K562 (cell line): ENCODE results near the gene PPP3R2. TPM values are rescaled to one million over a fixed set of nuclear protein-coding genes. Genes with fewer than 3 reads are reported as not detected.

Source experiments
- ATAC-seq: fragments of 200-7000 bp; cut with Tn5 transposase; 3 replicates; pipeline ENCODE4 v1.9.1; 2020; ENCODE audit warnings: moderate library complexity
- BruUV-seq: library from RNA; stranded (reverse); fragments of 400-500 nt; replicated peaks from 2 replicates; lab custom pipeline; 2021; lab: Mats Ljungman, UMichigan
- CTCF ChIA-PET: fragments of 300-600 bp; formaldehyde crosslinking; extraction: SDS; loops from one replicate; lab custom pipeline; 2021; ENCODE audit warnings: low intra/inter-chr PET ratio; lab: Yijun Ruan, JAX
- POLR2A ChIA-PET: fragments of 300-600, 350-650 bp; sonication (Branson Sonifier 250); formaldehyde crosslinking; extraction: SDS; loops from one replicate; lab custom pipeline; 2021; ENCODE audit warnings: antibody characterized with exemption, inconsistent platforms; lab: Yijun Ruan, JAX
- DNase-seq, 4 experiments: peaks; one replicate each; pipeline versions ENCODE4 v3.0.0 to v3.0.0-alpha.2; 2011 to 2018; ENCODE audit warnings: low spot score in 3 of 4, mixed read lengths in 3 of 4; ENCODE audit errors: extremely low read depth in 1 of 4
- FAIRE-seq: peaks from 2 replicates; lab custom pipeline; 2011; peaks lifted over from hg19 to GRCh38; lab: Jason Lieb, UNC
- H2AFZ ChIP-seq: 2 replicates; pipeline ENCODE4 v1.6.0; 2011; ENCODE audit warnings: low read depth, low read length, control low read depth, inconsistent platforms
- H3K27ac ChIP-seq: fragments of 200-600 bp; 3 replicates; pipeline ENCODE4 v1.8.0; 2011; ENCODE audit warnings: low read depth, mild to moderate bottlenecking, control low read depth, inconsistent platforms, low read length, moderate library complexity, mixed read lengths; ENCODE audit errors: extremely low read depth
- H3K27me3 ChIP-seq, 2 experiments: fragments of 300-600 bp in 1 of 2; 2 replicates in 1 of 2; 3 replicates in 1 of 2; pipeline versions ENCODE4 v1.6.0 to v1.8.0; 2011; ENCODE audit warnings: inconsistent platforms in 2 of 2, low read length in 2 of 2, mild to moderate bottlenecking in 1 of 2, mixed read lengths in 1 of 2, moderate library complexity in 1 of 2; ENCODE audit not compliant: control insufficient read depth in 2 of 2, insufficient read depth in 2 of 2
- H3K36me3 ChIP-seq: fragments of 300-600 bp; 3 replicates; pipeline ENCODE4 v1.8.0; 2011; ENCODE audit warnings: mild to moderate bottlenecking, low read length, inconsistent platforms; ENCODE audit not compliant: control insufficient read depth, insufficient read depth
- H3K4me1 ChIP-seq, 2 experiments: fragments of 200-600 bp in 1 of 2; replicated peaks in 1 of 2; 2 replicates in 1 of 2; 3 replicates in 1 of 2; pipeline versions ENCODE4 v1.5.1 to v1.8.0; 2011; ENCODE audit warnings: inconsistent platforms in 2 of 2, low read length in 2 of 2, mild to moderate bottlenecking in 1 of 2, mixed read lengths in 1 of 2, moderate library complexity in 1 of 2; ENCODE audit not compliant: control insufficient read depth in 2 of 2, insufficient read depth in 2 of 2
- H3K4me2 ChIP-seq: 2 replicates; pipeline ENCODE4 v1.6.1; 2011; ENCODE audit warnings: low read length, control low read depth, inconsistent platforms, mixed read lengths; ENCODE audit not compliant: insufficient read depth
- H3K4me3 ChIP-seq: fragments of 200-600 bp; sonication (generic), shearing (Covaris generic); 2 replicates; pipeline ENCODE4 v1.5.1; 2016; ENCODE audit warnings: control low read depth, inconsistent platforms
- H3K79me2 ChIP-seq: fragments of 200-600 bp; 3 replicates; pipeline ENCODE4 v1.8.0; 2011; ENCODE audit warnings: low read length, inconsistent platforms; ENCODE audit not compliant: control insufficient read depth, insufficient read depth
- H3K9ac ChIP-seq, 2 experiments: 2 replicates each; pipeline versions ENCODE4 v1.6.0 to v1.6.1; 2011; ENCODE audit warnings: low read depth in 2 of 2, low read length in 2 of 2, control low read depth in 1 of 2, inconsistent platforms in 1 of 2, mild to moderate bottlenecking in 1 of 2, mixed read lengths in 1 of 2; ENCODE audit not compliant: insufficient read depth in 1 of 2
- H3K9me1 ChIP-seq: one replicate; pipeline ENCODE4 v1.6.0; 2011; ENCODE audit warnings: inconsistent platforms, mild to moderate bottlenecking, low read length, moderate library complexity; ENCODE audit not compliant: control insufficient read depth, insufficient read depth
- H3K9me3 ChIP-seq: replicated peaks from 2 replicates; pipeline ENCODE4 v1.5.1; 2011; ENCODE audit warnings: low read depth, low read length, inconsistent platforms; ENCODE audit not compliant: control insufficient read depth, insufficient read depth
- H4K20me1 ChIP-seq: replicated peaks from 2 replicates; pipeline ENCODE4 v1.6.1; 2011; ENCODE audit warnings: low read length, inconsistent platforms, mixed read lengths; ENCODE audit not compliant: control insufficient read depth, insufficient read depth
- BRD9 ChIP-seq: fragments of 450-650 bp; IDR thresholded peaks from 2 replicates; pipeline ENCODE4 v1.6.1; 2018; ENCODE audit warnings: low read depth; ENCODE audit not compliant: partially characterized antibody
- CBX5 ChIP-seq: IDR thresholded peaks from 2 replicates; pipeline ENCODE4 v1.6.1; 2014; ENCODE audit warnings: low read depth, borderline replicate concordance
- CC2D1A ChIP-seq: fragments of 450-650 bp; IDR thresholded peaks from 2 replicates; pipeline ENCODE4 v1.6.1; 2017; ENCODE audit warnings: mild to moderate bottlenecking
- E2F4 ChIP-seq: sonication (generic); formaldehyde crosslinking; IDR thresholded peaks from 2 replicates; pipeline ENCODE4 v1.8.0; 2022; ENCODE audit warnings: mild to moderate bottlenecking, low read depth, missing genetic modification reagents
- GTF2B ChIP-seq: IDR thresholded peaks from 2 replicates; pipeline ENCODE4 v1.6.1; 2011; ENCODE audit not compliant: insufficient read length; ENCODE audit errors: extremely low read depth
- HMBOX1 ChIP-seq: sonication (generic); IDR thresholded peaks from 2 replicates; pipeline ENCODE4 v1.6.1; 2016
- NR2C2 ChIP-seq, 2 experiments: fragments of 200-800 bp in 1 of 2; sonication (Bioruptor generic) in 1 of 2; sonication (generic) in 1 of 2; formaldehyde crosslinking in 1 of 2; IDR thresholded peaks; 2 replicates each; pipeline versions ENCODE4 v1.6.1 to v1.8.0; 2016 to 2022; ENCODE audit warnings: mild to moderate bottlenecking in 1 of 2, missing compliant biosample characterization in 1 of 2, missing genetic modification characterization in 1 of 2, missing genetic modification reagents in 1 of 2
- SMARCE1 ChIP-seq: fragments of 450-650 bp; IDR thresholded peaks from 2 replicates; pipeline ENCODE4 v1.7.1; 2016; ENCODE audit warnings: mild to moderate bottlenecking
- ZNF146 ChIP-seq: IDR thresholded peaks from one replicate; pipeline ENCODE4 v1.6.1; 2018; ENCODE audit warnings: missing compliant biosample characterization; ENCODE audit not compliant: unreplicated experiment
- ZNF41 ChIP-seq: fragments of 250-450 bp; sonication (Bioruptor Pico); conservative IDR thresholded peaks from 2 replicates; pipeline ENCODE4 v1.4.0; 2020; ENCODE audit warnings: mild to moderate bottlenecking
- WGBS: fragments of 100-300 bp; shearing (Covaris generic); methylation state at CpG from one replicate; pipeline ENCODE4 v1.1.6; 2016; ENCODE audit warnings: low coverage, mixed read lengths; ENCODE audit not compliant: insufficient coverage; ENCODE audit errors: missing lambda C conversion rate; 5-methylcytosine and 5-hydroxymethylcytosine counted together
- in situ Hi-C: fragments of 300-500 bp; cut with MboI; formaldehyde crosslinking; loops from 4 replicates; pipeline ENCODE4 v1.15.0; 2018; ENCODE audit warnings: inconsistent platforms, mixed read lengths
- intact Hi-C: fragments of 100-400 bp; cut with micrococcal nuclease; formaldehyde crosslinking; loops from 2 replicates; pipeline ENCODE4 v1.14.2; 2022
- polyA plus RNA-seq, 8 experiments: library from polyadenylated mRNA; depleted of rRNA in 4 of 8; stranded (reverse) in 5 of 8; unstranded in 3 of 8; fragments of >200 nt; fragmentation: Nextera tagmentation in 2 of 8; fragmentation: Illumina TruSeq in 1 of 8; extraction: Ambion mirVana in 2 of 8; extraction: Trizol in 1 of 8; gene quantifications; 2 replicates each; pipeline versions ENCODE4 v1.2.1 to v1.2.3, GENCODE V29; 2011 to 2014; ENCODE audit warnings: inconsistent platforms in 1 of 8, missing spikeins in 1 of 8
- total RNA-seq, 7 experiments: library from RNA; depleted of rRNA in 6 of 7; stranded (reverse); fragments of >200 nt in 6 of 7; fragmentation: Illumina TruSeq in 2 of 7; extraction: Trizol in 2 of 7; gene quantifications; 2 replicates each; pipeline versions ENCODE4 v1.2.1 to v1.2.3, GENCODE V29; 2011 to 2021; ENCODE audit warnings: low replicate concordance in 1 of 7
- TF ChIP-seq, protein P1 (sequence below), 2 experiments: IDR thresholded peaks; 2 replicates each; pipeline ENCODE4 v1.6.1; 2011; ENCODE audit warnings: borderline replicate concordance in 1 of 2, control low read depth in 1 of 2, low read depth in 1 of 2, low read length in 1 of 2, mild to moderate bottlenecking in 1 of 2, mixed read lengths in 1 of 2, moderate library complexity in 1 of 2; ENCODE audit not compliant: insufficient read depth in 1 of 2, insufficient read length in 1 of 2, poor library complexity in 1 of 2, severe bottlenecking in 1 of 2; ENCODE audit errors: extremely low read depth in 1 of 2

The PPP3R2 gene
- total and polyA plus RNA-seq, 9 of the 15 experiments (the other 6 are each of a cell fraction or from before 2014, with no cell fraction given) = not detected

DNA sequence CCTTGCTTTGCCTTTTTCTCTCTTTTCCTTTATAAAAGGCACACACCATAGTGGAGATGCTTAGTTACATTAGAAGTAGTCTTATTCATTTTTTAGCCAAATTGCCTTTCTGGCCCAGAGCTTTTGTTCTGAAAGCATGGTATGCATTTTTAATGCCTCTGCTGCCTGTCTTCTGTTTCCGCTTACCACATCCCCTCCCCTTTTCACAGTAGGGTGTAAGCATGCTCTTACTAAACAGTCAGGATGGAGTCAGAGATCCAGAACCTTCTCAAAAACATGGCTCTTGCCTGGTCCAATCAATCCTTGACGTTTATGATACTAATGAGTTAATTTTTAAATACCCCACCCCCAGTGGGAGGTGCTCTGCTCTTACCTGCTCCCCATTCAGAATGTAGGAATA is 22.5 kb downstream of the PPP3R2 start:
- H3K9ac ChIP-seq = no peak overlapping the region
- in situ Hi-C loops (no loop called here), intact Hi-C loops (no loop called here)
- ChIA-PET CTCF (no interaction called here), POLR2A (interaction anchor here (0.7 to 1.2 kb wide), 2 partner anchors 15 to 105 kb away, joined by 3 read pairs; no protein-coding TSS in a partner anchor)
- TF ChIP-seq SMARCE1 (no peak), GTF2B (no peak), ZNF41 (CRISPR knock-in tag) (no peak), BRD9 (no peak)
- no peaks in the 10 kb centered on the region for H3K9me1 ChIP-seq
- no peak for DNase-seq
- H3K4me1 ChIP-seq = peaks cover 18 to 32% of the 10 kb centered on the region in 2 experiments
- no peaks in the 10 kb centered on the region for H3K27me3 ChIP-seq
- WGBS = 56% methylated on average over 2 of the region's 2 CpGs
- FAIRE-seq = no peak
- H4K20me1 ChIP-seq = no peaks in the 10 kb centered on the region
- H3K9me3 ChIP-seq = no peaks in the 10 kb centered on the region
- H3K79me2 ChIP-seq = no peaks in the 10 kb centered on the region
- H3K27ac ChIP-seq = no peak overlapping the region
- H3K4me3 ChIP-seq = no peak overlapping the region
- no peak overlapping the region for H3K4me2 ChIP-seq
- BruUV-seq = no TSS peak
- H3K36me3 ChIP-seq = no peaks in the 10 kb centered on the region
- H2AFZ ChIP-seq = no peak overlapping the region
- ATAC-seq = no peak

DNA sequence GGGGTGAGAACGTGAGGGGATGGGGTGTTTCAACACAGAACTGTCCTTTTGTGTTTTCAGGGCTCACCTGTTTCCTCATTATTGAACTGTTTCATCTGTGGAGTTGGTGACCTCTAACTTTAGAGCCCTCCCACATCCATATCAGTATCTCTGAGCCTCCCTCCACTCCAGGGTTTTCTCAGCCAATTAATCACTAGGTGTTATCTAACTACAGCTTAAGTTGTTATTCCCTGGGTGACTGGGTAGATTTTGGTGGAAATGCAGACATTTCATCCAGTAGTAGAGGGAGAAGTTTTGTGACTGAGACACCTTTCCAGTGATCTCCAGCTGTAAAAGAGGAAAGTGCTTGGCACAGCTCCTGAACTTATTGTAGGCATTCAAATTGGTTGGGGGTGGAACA is 23.7 kb downstream of the PPP3R2 start:
- H3K9me1 ChIP-seq = no peaks in the 10 kb centered on the region
- no peak overlapping the region for H3K4me3 ChIP-seq
- H3K79me2 ChIP-seq = no peaks in the 10 kb centered on the region
- peaks cover 18 to 32% of the 10 kb centered on the region in 2 experiments for H3K4me1 ChIP-seq
- no peaks in the 10 kb centered on the region for H3K27me3 ChIP-seq
- H4K20me1 ChIP-seq = no peaks in the 10 kb centered on the region
- intact Hi-C loops = no loop called here
- peak; percentile 70 for ATAC-seq
- no peak overlapping the region for H3K9ac ChIP-seq
- H3K9me3 ChIP-seq = no peaks in the 10 kb centered on the region
- WGBS = 0% methylated on average over 1 of the region's 1 CpG
- POLR2A ChIA-PET = no interaction called here
- BruUV-seq = no TSS peak
- H3K27ac ChIP-seq = no peak overlapping the region
- DNase-seq = peak in 2 of 4 experiments; percentile 37 to 44
- H3K4me2 ChIP-seq = peak overlapping the region; percentile 32; the same call in 1 of the 2 replicates
- CTCF ChIA-PET = no interaction called here
- in situ Hi-C loops = no loop called here
- FAIRE-seq = peak; percentile 69
- no peaks in the 10 kb centered on the region for H3K36me3 ChIP-seq
- H2AFZ ChIP-seq = no peak overlapping the region
- no peak for TF ChIP-seq NR2C2 (CRISPR knock-in tag; IDR thresholded peaks at IDR 0.05)
- 0 out of 2 replicates have a peak, but pooled peaks have one; percentile 24 for TF ChIP-seq NR2C2 (tag; IDR thresholded peaks at IDR 0.05)
- TF ChIP-seq, protein P1, sequence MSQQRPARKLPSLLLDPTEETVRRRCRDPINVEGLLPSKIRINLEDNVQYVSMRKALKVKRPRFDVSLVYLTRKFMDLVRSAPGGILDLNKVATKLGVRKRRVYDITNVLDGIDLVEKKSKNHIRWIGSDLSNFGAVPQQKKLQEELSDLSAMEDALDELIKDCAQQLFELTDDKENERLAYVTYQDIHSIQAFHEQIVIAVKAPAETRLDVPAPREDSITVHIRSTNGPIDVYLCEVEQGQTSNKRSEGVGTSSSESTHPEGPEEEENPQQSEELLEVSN (IDR thresholded peaks at IDR 0.05; ENCODE audit: borderline replicate concordance in 1 of 2, extremely low read depth in 1 of 2, insufficient read depth in 1 of 2, insufficient read length in 1 of 2, low read depth in 1 of 2, low read length in 1 of 2, poor library complexity in 1 of 2, severe bottlenecking in 1 of 2) = no peak
- no peak for TF ChIP-seq E2F4 (CRISPR knock-in tag)
- no peak for TF ChIP-seq CC2D1A
- TF ChIP-seq ZNF146 (CRISPR knock-in tag) = no peak
- TF ChIP-seq HMBOX1 = peak; percentile 70
- TF ChIP-seq CBX5 = no peak
